Measurements from ENCODE around the gene RGS9.

GRCh38 chr17:65171752-65172151 is 34.6 kb downstream of the RGS9 start:
- TF ChIP-seq CTCF (IDR thresholded peaks at IDR 0.05; ENCODE audit: insufficient read depth, low read length, poor library complexity, severe bottlenecking) (no peak), EZH2phosphoT487 (conservative IDR thresholded peaks at IDR 0.05; ENCODE audit: low read length) (no peak)

All from SU-DHL-6 (cell line).